Measurements from ENCODE around the gene PCMT1.
"Not testable (repeated sequence)": the region's sequence is repeated elsewhere in the genome, so short reads cannot be mapped to it uniquely, and the experiment has no call there.

PCMT1 gene

DNA sequence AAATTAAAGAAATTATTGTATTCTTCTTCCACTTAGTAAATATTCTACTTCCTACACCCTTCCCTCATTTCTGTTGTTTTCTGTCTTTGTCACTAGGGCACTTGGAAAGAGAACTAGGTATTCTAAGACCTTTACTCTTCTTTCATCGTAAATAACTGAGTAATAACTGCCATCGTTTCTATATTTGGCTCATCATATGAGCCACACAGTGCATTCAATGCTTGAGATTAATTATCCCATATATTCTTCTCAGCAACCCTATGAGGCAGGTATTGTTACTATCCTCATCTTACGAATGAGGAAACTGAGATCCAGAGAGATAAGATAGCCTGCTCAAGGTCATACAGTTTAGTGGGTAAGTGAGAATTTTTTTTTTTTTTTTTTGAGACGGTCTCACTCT is 75.8 kb downstream of the PCMT1 start:
- no peak for DNase-seq

DNA sequence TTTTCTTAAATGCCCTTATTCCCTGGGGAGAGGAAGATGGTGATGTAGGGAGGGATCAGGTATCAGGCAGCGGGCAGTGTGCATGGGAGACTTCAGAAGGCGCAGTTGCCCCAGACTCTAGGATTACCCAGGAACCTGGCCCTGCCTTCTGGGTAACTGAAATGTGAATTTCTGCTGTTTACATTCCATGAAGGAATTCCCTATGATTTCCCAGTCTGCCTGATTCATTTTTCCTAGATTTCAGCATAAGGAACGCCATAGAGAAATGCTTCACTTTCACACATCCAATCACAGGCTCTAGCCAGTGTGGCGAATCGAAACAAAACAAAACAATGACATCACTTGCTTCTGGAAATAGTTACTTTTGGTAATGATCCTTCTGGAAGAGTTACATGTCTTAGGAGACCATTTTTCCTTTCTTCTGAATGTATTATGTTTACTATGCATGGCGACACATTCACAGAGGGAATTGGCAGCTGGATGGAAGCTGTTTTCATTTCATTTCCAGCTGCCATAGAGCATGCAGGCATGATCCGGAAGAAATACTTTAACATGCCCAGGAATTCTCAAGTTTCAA is 81.3 kb downstream of the PCMT1 start:
- DNase-seq: no peak

DNA sequence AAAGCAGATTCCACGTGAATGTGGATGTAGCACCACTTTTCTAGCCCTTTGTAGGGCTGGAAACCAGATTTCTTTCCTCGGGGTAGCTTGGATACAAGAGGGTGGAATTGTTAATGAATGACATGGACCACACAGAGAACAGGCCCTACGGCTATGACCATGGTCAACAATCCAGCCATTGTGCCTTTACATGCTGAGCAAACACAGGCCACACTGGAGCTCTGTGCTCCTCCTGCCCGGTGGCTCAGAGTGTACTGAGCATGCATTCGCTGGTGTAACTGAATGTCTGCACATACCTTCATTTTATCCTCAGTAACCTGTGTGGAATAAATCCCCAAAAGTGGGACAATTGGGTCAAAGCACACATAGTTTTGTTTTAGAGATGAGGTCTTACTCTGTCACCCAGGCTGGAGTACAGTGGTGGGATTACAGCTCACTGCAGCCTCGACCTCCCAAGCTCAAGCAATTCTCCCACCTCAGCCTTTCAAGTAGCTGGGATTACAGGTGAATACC is 81.8 kb downstream of the PCMT1 start:
- no peak for DNase-seq

GRCh38 chr6:149833651-149834050 is 84.1 kb downstream of the PCMT1 start:
- DNase-seq: peak; percentile 50

DNA sequence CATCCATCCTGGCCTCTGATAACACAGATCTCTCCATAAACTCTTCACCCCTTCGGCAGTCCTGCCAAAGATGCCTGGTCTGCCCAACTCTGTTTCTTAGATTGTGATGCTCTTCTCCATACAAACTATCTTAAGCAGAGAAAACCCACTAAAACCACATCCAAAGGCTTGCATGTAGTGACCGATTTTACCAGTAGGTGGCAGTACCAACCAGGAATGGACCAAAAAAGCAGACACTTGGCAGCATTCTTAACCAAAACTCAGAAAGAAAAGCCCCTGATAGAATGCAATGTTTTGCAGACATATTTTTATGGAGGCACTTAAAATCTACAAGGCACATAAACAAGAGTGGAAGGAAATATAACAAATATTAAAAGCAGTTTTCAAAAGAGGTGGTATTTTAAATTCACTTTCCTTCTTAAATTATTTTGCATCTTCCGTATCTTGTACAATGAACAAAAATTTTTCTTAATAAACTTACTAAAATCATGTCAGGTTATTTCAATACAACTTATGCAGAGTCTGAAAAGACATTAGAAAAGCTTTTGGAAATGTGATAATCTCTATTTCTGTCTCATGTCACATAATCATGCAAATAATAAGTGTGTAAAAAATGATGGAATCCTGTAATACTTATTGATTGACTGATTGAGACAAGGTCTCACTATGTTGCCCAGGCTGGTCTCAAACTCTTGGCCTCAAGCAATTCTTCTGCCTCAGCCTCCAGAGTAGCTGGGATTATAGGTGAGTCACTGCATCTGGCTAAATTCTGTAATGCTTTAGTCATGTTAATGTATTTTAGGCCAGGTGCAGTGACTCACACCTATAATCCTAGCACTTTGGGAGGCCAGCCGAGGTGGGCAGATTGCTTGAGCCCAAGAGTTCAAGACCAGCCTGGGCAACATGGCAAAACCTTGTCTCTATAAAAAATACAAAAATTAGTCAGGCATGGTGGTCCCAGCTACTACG is 85.3 kb downstream of the PCMT1 start:
- peak; percentile 66 for DNase-seq

GRCh38 chr6:149840345-149841075 is 91.0 kb downstream of the PCMT1 start:
- DNase-seq: peak; percentile 70

DNA sequence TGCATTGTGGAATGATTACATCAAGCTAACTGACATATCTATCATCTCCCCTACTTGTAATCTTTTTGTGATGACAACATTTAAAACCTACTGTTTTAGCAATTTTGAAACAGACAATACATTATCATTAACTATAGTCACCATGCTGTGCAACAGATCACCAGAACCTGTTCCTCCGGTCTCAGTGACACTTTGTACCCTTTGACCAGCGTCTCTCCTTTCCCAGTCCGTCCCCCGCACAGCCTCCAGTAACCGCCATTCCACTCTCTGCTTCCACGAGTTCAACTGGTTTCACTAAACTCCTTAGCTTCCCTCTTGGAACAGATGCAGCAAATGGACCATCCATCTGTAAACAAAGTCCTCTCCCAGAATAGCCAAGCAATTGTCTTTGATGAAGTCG is 92.8 kb downstream of the PCMT1 start:
- DNase-seq: no peak

DNA sequence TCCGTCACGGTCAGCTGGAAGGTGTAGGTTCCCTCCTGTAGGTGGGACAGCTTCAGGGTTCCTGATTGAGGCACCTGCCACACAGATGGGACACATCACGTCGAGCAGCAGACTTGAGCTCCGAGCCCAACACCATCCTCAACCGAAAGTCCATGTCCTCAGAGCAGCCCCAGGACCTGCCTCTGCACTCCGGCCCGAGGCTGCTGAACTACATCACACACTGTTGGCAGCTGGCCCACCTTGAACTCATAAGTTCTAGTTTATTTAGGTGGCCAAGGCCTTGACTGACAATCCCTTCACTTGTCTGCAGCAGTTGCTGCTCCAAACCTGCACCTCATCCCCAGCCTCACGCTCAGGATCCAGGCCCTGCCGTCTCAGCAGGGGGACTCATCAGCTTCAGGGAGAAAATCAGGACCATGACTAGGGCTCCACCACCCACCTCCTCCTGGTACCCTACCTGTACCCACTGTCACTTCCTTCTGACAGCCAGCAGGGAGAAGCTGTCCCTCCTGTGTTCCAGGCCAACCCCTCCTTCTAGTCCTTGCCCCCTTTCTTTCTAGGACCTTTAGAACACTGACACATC is 93.6 kb downstream of the PCMT1 start:
- DNase-seq: no peak

- not testable (repeated sequence) for DNase-seq
These were observed 94.5 kb downstream of the PCMT1 start for GRCh38 chr6:149844036-149844435.

DNA sequence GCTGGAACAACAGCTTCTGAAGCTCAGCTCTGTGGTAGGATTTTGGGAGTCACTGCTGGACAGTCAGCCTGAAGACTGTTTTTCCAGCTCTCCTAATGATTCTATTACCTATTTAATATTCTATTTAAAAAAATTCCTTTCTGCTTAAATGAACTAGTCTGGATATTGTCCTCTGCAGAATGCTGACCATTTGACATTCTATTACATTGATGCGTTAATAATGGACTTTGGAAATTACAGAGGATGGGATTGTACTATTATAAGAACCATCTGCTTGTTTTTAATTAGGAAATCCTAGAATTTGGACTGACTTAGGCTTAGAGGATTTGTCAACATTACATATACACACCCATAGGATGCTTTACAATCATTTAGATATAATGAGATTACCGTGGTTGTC is 94.9 kb downstream of the PCMT1 start:
- peak; percentile 62 for DNase-seq

- DNase-seq: peak; percentile 49
These were observed 96.0 kb downstream of the PCMT1 start for GRCh38 chr6:149845549-149845948.

DNA sequence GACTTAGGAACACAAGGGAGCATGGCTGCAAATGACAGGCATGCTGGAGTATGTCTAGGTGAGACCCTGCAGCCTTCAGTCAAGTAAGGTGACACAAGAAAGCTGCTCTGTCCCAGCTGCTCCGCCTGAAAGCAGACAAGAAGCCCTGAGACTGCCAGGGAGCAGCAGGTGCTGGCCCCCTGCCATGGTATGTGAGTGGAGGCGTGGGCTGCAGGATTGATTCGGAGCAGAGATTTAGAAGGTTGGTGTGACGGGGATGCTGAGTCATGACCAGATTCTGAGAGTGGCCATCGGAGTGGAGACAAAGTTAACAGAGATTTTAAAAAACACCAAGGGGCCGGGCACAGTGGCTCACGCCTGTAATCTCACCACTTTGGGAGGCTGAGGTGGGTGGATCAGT is 96.8 kb downstream of the PCMT1 start:
- peak; percentile 59 for DNase-seq

GRCh38 chr6:149847939-149848267 is 98.4 kb downstream of the PCMT1 start:
- no peak for DNase-seq

GRCh38 chr6:149848343-149848742 is 98.8 kb downstream of the PCMT1 start:
- DNase-seq: not testable (repeated sequence)

DNA sequence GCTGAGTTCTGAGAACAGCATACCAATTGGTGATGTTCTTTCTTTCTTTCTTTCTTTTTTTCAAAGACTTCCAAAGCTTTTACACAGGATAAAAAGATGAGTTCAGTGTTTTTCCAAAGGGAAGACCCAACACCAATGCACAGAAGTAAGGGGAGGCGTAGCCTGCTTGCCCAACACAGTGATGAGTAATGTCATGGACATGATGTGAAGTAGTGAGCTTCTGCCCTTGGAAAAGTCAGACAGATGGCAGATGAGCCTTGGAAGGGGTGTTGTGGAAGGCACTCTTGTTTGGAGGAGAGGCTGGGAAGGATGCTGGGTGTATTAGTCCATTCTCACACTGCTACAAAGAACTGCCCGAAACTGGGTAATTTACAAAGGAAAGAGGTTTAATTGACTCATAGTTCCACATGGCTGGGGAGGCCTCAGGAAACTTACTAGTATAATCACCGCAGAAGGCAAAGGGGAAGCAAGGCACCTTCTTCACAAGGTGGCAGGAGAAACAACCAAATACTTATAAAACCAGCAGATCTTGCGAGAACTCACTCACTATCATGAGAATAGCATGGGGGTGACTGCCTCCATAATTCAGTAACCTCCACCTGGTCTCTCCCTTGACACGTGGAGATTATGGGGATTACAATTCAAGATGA is 102.0 kb downstream of the PCMT1 start:
- no peak for DNase-seq

DNA sequence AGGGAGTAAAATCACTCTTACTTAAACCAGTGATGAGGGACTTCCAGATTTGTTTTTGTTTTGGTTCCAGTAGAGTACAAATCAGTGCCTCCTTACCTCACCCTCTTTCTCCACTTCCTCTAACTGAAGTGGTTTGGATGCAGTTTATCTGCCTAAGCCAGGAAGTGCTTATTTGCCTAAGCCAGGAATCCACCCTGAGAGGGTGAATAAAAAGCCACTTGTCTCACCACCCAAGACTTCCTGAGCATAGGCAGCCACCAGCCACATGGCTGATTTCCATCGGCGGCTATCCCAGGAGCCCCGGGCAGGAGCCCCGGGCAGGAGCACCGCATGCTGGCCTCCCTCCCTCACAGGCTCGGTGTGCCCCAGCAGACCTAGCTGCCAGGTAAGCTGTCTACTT is 102.6 kb downstream of the PCMT1 start:
- DNase-seq: peak; percentile 34

DNA sequence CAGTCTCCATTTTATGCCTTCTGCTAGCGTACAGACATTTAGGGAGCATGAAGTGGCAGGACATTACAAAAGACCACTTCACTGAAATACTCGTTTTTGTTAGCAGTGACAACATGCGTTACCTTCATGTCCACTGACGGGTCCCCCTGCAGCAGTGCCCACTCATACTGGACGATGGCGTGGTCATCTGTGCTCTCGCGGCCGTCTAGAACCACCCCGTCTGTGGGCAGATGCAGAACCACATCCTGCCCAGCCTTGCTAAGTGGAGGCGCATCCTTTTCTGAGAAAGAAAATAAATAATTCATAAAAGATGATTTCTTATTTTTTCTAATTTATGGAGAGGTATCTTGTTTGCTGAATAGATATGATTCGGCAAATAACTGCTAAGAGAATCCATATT is 103.3 kb downstream of the PCMT1 start:
- no peak for DNase-seq

DNA sequence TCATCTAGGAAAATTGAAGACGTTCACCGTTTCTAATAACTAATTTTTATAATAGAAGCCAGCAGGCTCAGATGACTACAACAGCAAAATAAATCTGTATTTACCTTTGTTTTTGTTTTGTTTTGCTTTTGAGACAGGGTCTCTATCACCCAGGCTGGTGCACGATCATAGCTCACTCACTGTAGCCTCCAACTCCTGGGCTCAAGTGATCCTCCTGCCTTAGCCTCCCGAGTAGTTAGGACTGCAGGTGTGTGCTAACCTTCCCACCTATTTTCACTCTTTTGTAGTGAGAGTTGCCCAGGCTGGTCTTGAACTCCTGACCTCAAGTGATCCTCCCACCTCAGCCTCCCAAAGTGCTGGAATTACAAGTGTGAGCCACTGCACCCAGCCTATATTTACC is 104.5 kb downstream of the PCMT1 start:
- not testable (repeated sequence) for DNase-seq

DNA sequence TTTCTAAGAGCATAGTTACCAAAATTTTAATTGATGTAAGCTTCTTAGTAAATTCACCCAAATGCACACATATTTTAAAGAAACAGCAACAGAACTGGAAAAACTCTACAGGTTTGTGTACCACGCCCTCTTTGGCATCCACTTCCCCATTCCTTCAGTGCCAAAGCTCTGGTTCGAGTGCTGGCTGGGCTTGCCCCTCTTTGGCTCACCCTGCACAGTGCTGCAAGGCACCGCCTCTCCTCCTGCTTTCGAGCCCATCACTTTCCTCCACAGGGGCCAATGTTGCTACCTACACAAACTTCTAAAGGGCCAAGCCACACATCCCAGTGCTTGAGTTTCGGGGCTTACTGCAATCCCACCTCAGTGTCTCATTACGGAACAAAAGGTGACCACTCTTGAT is 105.0 kb downstream of the PCMT1 start:
- no peak for DNase-seq

DNA sequence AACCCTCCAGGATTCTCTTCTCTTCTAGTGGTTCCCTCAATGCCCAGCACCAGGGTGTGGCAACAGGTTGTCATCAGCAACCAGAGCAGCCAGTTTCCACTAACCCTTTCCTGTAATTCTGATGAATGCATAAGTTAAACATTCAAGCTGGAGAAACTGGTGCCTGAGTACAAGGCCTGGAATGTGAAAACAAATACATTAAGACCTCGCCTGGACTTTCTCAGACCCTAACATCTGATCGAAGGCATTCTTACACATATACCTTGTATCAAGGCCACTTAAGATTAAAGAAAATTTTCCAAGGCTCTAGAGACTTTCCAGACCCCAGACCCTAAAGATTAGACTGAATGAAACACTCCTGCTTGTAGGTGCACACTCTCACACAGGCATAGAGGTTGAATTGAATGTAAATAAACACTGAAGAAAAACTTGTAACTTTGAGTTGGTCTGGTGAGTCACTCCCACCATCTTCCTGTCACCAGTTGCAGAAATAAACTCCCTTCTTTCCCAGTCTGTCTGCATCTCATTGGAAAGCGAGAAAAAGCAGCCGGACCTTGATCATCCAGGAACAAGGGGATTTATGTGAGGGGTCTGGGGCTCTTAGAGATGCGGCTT is 105.6 kb downstream of the PCMT1 start:
- no peak for DNase-seq

DNA sequence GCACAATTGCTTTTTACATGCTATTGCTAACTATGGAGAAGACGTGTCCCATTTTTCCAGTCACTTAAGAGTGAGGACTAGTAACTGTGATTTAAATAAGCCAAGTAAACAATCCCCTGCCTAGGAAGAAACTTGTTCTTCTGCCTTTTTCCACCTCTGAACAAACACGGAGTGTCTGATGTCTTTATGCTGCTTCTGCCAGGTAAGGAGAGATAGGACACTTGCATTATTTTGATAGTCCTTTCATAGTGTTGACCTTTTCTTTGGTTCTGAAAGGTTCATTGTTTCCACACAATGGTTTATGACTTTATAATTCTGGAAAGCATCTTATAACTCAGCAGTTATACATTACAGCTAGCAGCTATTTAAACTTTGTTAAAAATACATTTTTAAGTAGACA is 106.2 kb downstream of the PCMT1 start:
- DNase-seq: no peak

All from NCI-H82 (cell line).